Tibial nerve (tissue), 3 donors: ENCODE results near the gene CLASP2.

Source experiments
- CTCF ChIP-seq, 5 experiments: fragments of 200-600 bp in 3 of 5; fragments of 450-650 bp in 2 of 5; sonication (generic) in 3 of 5; IDR thresholded peaks; one replicate each; pipeline ENCODE4 v1.5.1; 2016 to 2019; ENCODE audit warnings: antibody characterized with exemption in 5 of 5, mild to moderate bottlenecking in 3 of 5, moderate library complexity in 2 of 5
- POLR2A ChIP-seq, 2 donors: fragments of 450-650 bp; IDR thresholded peaks; one replicate each; pipeline ENCODE4 v1.6.1; 2017; ENCODE audit warnings: antibody characterized with exemption in 2 of 2, mild to moderate bottlenecking in 2 of 2, moderate library complexity in 2 of 2

- TF ChIP-seq CTCF (IDR thresholded peaks at IDR 0.05) (no peak), POLR2A (IDR thresholded peaks at IDR 0.05) (no peak)
Observed at GRCh38 chr3:33488246-33488645, 229.8 kb downstream of the CLASP2 start.
